Pancreas (tissue), 10 donors: ENCODE data around the gene SLC1A5. TPM values are rescaled to one million over a fixed set of nuclear protein-coding genes. Genes with fewer than 3 reads are reported as not detected.

Experiments used
- ATAC-seq, 4 donors: fragments of 200-7000 bp; cut with Tn5 transposase; one replicate each; pipeline versions ENCODE4 v1.8.0 to v1.9.1; 2020; ENCODE audit warnings: mild to moderate bottlenecking in 4 of 4, moderate library complexity in 4 of 4
- DNase-seq, 6 donors: peaks; one replicate each; pipeline ENCODE4 v3.0.0-alpha.2; 2020
- FAIRE-seq: peaks from 2 replicates; lab custom pipeline; 2012; peaks lifted over from hg19 to GRCh38; lab: Jason Lieb, UNC
- H3K27ac ChIP-seq, 4 donors: fragments of 200-600 bp; sonication (generic); 1 replicate in 3 of 4; 2 replicates in 1 of 4; pipeline versions ENCODE4 v1.5.0 to v1.8.0; 2020
- H3K27me3 ChIP-seq, 4 donors: fragments of 200-600 bp; one replicate each; pipeline ENCODE4 v1.8.0; 2021
- H3K36me3 ChIP-seq, 3 donors: fragments of 200-600 bp; sonication (generic) in 1 of 3; one replicate each; pipeline versions ENCODE4 v1.5.0 to v1.8.0; 2020 to 2021
- H3K4me1 ChIP-seq, 3 donors: fragments of 200-600 bp; one replicate each; pipeline ENCODE4 v1.8.0; 2021
- H3K4me3 ChIP-seq, 4 donors: fragments of 200-600 bp; sonication (generic) in 2 of 4; one replicate each; pipeline versions ENCODE4 v1.5.0 to v1.8.0; 2020 to 2021
- H3K9me3 ChIP-seq, 4 donors: fragments of 200-600 bp; one replicate each; pipeline ENCODE4 v1.8.0; 2021
- CTCF ChIP-seq, 4 donors: fragments of 200-600 bp; sonication (generic) in 3 of 4; IDR thresholded peaks; one replicate each; pipeline versions ENCODE4 v1.5.0 to v1.8.0; 2021; ENCODE audit warnings: antibody characterized with exemption in 4 of 4
- WGBS, 2 donors: extraction: QIAGEN DNeasy Blood & Tissue Kit; methylation state at CpG; one replicate each; pipeline ENCODE4 v1.1.7; 2013; 5-methylcytosine and 5-hydroxymethylcytosine counted together
- intact Hi-C, 3 donors: fragments of 100-400 bp; cut with DNase I; formaldehyde crosslinking; loops; one replicate each; pipeline versions ENCODE4 v1.11.1 to v1.14.2; 2022
- polyA plus RNA-seq, 2 donors: library from polyadenylated mRNA; stranded (reverse); fragments of 200-250 nt; gene quantifications; one replicate each; pipeline ENCODE4 v1.2.3, GENCODE V29; 2013
- total RNA-seq, 6 donors: library from RNA; stranded (reverse); fragmentation: NEBNext Ultra II Directional in 4 of 6; extraction: Animal tissue kit (Norgen Biotek cat#: 25700) in 4 of 6; gene quantifications; one replicate each; pipeline versions ENCODE4 v1.2.1 to v1.2.4, GENCODE V29; 2021 to 2023
- donor health status: healthy with polysubstance abuse.
- donor health status: DM: no; HTN: no; CAD: no; lungs with moderate emphysema.
- donor health status: DM: no; HTN: no; CAD: no.
- donor health status: control.
- donor health status: control.
- donor health status: Bipolar disorder and iron deficiency.
- donor health status: DM: yes; HTN: yes; CAD: no.
- donor health status: DM: no; HTN: no; CAD: no.
- donor health status: DM: no; HTN: no; CAD: no.
- donor health status: DM: yes; HTN: yes; CAD: no.

SLC1A5 gene
- total and polyA plus RNA-seq, 8 donors = 8.6 to 148 (median 14.7) TPM

DNA sequence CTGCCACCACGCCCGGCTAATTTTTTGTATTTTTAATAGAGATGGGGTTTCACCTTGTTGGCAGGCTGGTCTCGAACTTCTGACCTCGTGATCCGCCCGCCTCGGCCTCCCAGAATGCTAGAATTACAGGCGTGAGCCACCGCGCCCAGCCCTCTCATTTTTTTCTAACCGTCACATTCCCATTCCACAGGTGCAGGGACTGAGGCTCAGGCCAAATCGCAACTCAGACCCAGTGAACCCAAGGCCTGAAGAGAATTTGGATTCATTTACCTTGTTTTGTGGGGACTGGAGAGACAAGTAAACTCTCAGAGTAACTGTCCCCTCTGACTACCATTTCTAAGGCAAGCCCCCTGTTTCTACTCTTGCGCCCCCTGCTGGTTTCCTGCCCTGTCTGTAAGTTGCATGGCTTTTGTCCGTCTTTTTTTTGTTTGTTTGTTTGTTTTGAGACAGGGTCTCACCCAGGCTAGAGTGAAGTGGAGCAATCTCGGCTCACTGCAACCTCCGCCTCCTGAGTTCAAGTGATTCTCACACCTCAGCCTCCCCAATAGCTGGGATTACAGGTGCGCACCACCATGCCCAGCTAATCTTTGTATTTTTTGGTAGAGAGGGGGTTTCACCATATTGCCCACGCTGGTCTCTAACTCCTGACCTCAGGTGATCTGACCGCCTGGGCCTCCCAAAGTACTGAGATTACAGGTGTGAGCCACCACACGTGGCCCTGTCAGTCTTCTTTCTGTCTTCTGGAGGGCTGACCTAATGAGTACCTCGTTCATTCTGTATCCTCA, 39.9 kb downstream of the SLC1A5 start:
- no peaks in the 10 kb centered on the region for H3K9me3 ChIP-seq
- no peaks in the 10 kb centered on the region for H3K36me3 ChIP-seq
- DNase-seq = peak in 4 of 6 donors; percentile 55 to 86 (median 69)
- WGBS, 2 donors = 79 to 83% methylated on average over 21 of the region's 21 CpGs
- no peak overlapping the region for H3K27ac ChIP-seq
- peak in 1 of 4 donors; percentile 27 for ATAC-seq
- H3K4me1 ChIP-seq = peaks cover 0 to 9% (median 0%) of the 10 kb centered on the region in 3 donors
- H3K4me3 ChIP-seq = no peak overlapping the region
- no peaks in the 10 kb centered on the region for H3K27me3 ChIP-seq
- TF ChIP-seq CTCF (IDR thresholded peaks at IDR 0.05) = peak; percentile 45 to 65 (median 51)
- no peak for FAIRE-seq
- intact Hi-C loops = no loop called here

- FAIRE-seq = no peak
- H3K4me1 ChIP-seq = peaks cover 0 to 11% (median 0%) of the 10 kb centered on the region in 3 donors
- H3K27me3 ChIP-seq = no peaks in the 10 kb centered on the region
- peak within 1 kb of the TSS; percentile 95 to 97 (median 96) for H3K4me3 ChIP-seq
- no peak for TF ChIP-seq CTCF (IDR thresholded peaks at IDR 0.05)
- intact Hi-C loops = no loop called here
- peak within 1 kb of the TSS in 3 of 4 donors; percentile 42 to 82 (median 67) for H3K27ac ChIP-seq
- H3K36me3 ChIP-seq = no peaks in the 10 kb centered on the region
- H3K9me3 ChIP-seq = no peaks in the 10 kb centered on the region
- WGBS, 2 donors = 1 to 2% methylated on average over 25 to 73 of the region's 74 CpGs
- DNase-seq = peak in 2 of 6 donors; percentile 58 to 81
- ATAC-seq = peak; percentile 63 to 85 (median 74)
Observed at GRCh38 chr19:46746281-46747057, 41.9 kb downstream of the SLC1A5 start, which contains the start of gene STRN4. STRN4 (minus strand) TSS chr19:46746450; CDS start chr19:46746430, 20 bp downstream.

GRCh38 chr19:46745521-46746280, 42.7 kb downstream of the SLC1A5 start, which contains the start of gene FKRP:
FKRP (plus strand) TSS chr19:46746057; CDS start chr19:46755451, 9,394 bp downstream.
- 0% methylated on average over 38 to 68 of the region's 68 CpGs for WGBS, 2 donors
- ATAC-seq (peak; percentile 55 to 75 (median 64)), FAIRE-seq (no peak), DNase-seq (peak in 4 of 6 donors; percentile 40 to 79 (median 68))
- H3K27ac ChIP-seq = peak within 1 kb of the TSS in 3 of 4 donors; percentile 42 to 82 (median 67)
- H3K9me3 ChIP-seq = no peaks in the 10 kb centered on the region
- H3K27me3 ChIP-seq = no peaks in the 10 kb centered on the region
- TF ChIP-seq CTCF (IDR thresholded peaks at IDR 0.05) = no peak
- intact Hi-C loops = no loop called here
- H3K4me1 ChIP-seq = peaks cover 0 to 11% (median 0%) of the 10 kb centered on the region in 3 donors
- peak within 1 kb of the TSS; percentile 95 to 97 (median 96) for H3K4me3 ChIP-seq
- no peaks in the 10 kb centered on the region for H3K36me3 ChIP-seq

DNA sequence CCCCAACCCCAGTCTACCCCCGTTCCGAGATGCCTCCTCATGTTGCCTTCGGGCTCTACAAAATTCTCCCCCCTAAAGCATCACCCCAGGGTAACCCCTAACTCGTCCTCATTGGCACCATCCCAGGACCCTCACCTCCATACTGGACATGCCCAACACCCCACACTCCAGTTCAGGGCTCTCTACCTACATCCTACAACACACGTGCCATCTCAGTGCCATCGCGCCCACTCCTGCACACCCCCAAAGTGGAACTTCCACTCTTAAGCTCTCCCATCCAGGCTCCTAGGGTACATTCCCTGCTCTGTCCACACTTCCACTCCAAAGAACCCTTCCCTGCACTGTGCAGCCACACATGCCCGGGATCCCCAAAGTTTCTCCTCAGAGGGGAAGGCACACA, 43.4 kb downstream of the SLC1A5 start:
- WGBS, 2 donors = 9 to 13% methylated on average over 8 of the region's 8 CpGs
- FAIRE-seq = no peak
- Histone ChIP-seq H3K4me3 (peak overlapping the region; percentile 95 to 97 (median 96)), H3K9me3 (no peaks in the 10 kb centered on the region), H3K27me3 (no peaks in the 10 kb centered on the region), H3K4me1 (peaks cover 0 to 11% (median 0%) of the 10 kb centered on the region in 3 donors), H3K27ac (no peak overlapping the region), H3K36me3 (no peaks in the 10 kb centered on the region)
- no peak for TF ChIP-seq CTCF (IDR thresholded peaks at IDR 0.05)
- no peak for DNase-seq
- intact Hi-C loops = no loop called here
- peak; percentile 5 to 39 (median 18) for ATAC-seq
